ENCODE measurements around the gene ADAMTS2. TPM values are rescaled to one million over a fixed set of nuclear protein-coding genes. Genes with fewer than 3 reads are reported as not detected.

ADAMTS2 gene
- total and polyA plus RNA-seq, 2 donors (not counting 3 experiments of a cell fraction or from before 2014, with no cell fraction given) = not detected

DNA sequence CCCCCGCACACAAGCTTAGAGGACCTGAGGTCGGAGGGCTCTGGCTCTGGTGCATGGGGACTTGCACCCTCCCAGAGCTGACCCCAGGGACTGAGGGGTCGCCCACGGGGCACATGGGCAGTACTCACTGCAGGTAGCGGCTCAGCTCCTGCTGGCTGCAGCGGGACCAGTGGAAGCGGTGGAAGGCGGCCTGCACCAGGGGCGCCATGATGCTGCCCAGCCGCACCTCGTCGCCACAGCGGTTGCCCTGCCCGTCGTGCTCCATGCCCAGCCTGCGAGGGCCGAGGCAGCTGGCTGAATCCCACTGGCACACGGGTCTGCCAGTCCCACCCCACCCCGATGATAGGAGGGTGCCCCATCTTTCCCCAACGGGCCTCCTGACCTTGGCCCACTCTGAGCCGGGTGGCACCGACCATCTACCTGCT, 191.3 kb downstream of the ADAMTS2 start:
- POLR2A ChIA-PET = no interaction called here
- no TSS peak for BruUV-seq (replicated peaks)
- Histone ChIP-seq H3K4me3 (replicated peaks in 1 of 3; ENCODE audit: insufficient read depth in 1 of 3, low read depth in 1 of 3, low read length in 3 of 3) (no peak overlapping the region), H2AFZ (ENCODE audit: low read depth, low read length) (no peak overlapping the region), H3K9ac (replicated peaks; ENCODE audit: extremely low read depth, insufficient read depth, low read length) (no peak overlapping the region), H3K79me2 (ENCODE audit: control insufficient read depth, insufficient read depth, low read length) (no peaks in the 10 kb centered on the region), H3K4me1 (ENCODE audit: control insufficient read depth, extremely low read depth, insufficient read depth, low read length) (no peaks in the 10 kb centered on the region), H3K9me1 (replicated peaks; ENCODE audit: control insufficient read depth, extremely low read depth, insufficient read depth, low read length) (no peaks in the 10 kb centered on the region), H4K20me1 (replicated peaks; ENCODE audit: control insufficient read depth, extremely low read depth, insufficient read depth, low read length) (no peaks in the 10 kb centered on the region), H3K4me2 (ENCODE audit: insufficient read depth, low read length) (no peak overlapping the region), H3K27me3 (ENCODE audit: control insufficient read depth in 2 of 2, insufficient read depth in 2 of 2, low read length in 2 of 2) (no peaks in the 10 kb centered on the region), H3K27ac (ENCODE audit: insufficient read depth, low read depth, low read length) (no peak overlapping the region), H3K36me3 (ENCODE audit: control insufficient read depth in 2 of 2, extremely low read depth in 1 of 2, insufficient read depth in 2 of 2, low read length in 2 of 2) (no peaks in the 10 kb centered on the region), H3K9me3 (replicated peaks; ENCODE audit: control insufficient read depth, insufficient read depth, low read length) (peaks cover 3% of the 10 kb centered on the region)
- dilution Hi-C loops (cut with MboI; ENCODE audit: extremely low pct_ligation_motif_present, low sequenced_read_pairs) (no loop called here), intact Hi-C loops (cut with micrococcal nuclease) (no loop called here)
- TF ChIP-seq MYC (IDR thresholded peaks at IDR 0.05; ENCODE audit: low read depth, low read length) (no peak), GATA2 (IDR thresholded peaks at IDR 0.05; ENCODE audit: insufficient read depth, insufficient read length, low read depth, low read length) (no peak), FOS (IDR thresholded peaks at IDR 0.05; ENCODE audit: borderline replicate concordance, insufficient read depth, low read length) (no peak), EZH2 (IDR thresholded peaks at IDR 0.05; ENCODE audit: borderline replicate concordance, low read depth, low read length, severe bottlenecking) (no peak)
- CTCF ChIA-PET = no interaction called here
- DNase-seq (ENCODE audit: low read depth, low spot score) = no peak
- FAIRE-seq = no peak

DNA sequence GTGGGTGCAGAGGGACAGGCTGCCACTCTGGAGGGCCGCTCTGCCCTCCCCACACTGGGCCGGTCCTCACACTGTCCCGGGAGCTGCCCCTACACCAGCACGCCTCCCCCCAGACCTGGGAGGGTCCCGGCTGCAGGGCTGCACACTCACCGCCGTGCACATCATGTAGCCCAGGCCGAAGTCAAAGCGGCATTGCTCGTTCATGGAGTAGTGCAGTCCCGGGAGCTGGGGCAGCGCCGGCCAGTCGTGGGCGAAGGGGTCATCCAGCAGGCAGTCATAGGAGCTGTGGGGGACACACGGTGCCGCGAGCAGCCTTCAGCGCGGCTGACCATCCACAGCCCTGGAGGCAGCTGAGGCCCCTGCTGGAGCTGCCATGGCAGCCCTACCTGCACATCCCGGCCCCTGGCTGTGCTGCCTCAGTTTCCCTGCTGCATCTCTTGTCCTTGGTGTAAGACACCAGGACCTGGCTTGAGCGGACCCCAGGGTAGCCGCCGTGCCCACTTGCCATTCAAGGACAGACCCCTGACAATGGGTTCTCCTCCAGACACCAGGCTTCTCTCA, 191.8 kb downstream of the ADAMTS2 start:
- Histone ChIP-seq H4K20me1 (replicated peaks; ENCODE audit: control insufficient read depth, extremely low read depth, insufficient read depth, low read length) (no peaks in the 10 kb centered on the region), H3K27ac (ENCODE audit: insufficient read depth, low read depth, low read length) (no peak overlapping the region), H2AFZ (ENCODE audit: low read depth, low read length) (no peak overlapping the region), H3K4me3 (replicated peaks in 1 of 3; ENCODE audit: insufficient read depth in 1 of 3, low read depth in 1 of 3, low read length in 3 of 3) (no peak overlapping the region), H3K79me2 (ENCODE audit: control insufficient read depth, insufficient read depth, low read length) (no peaks in the 10 kb centered on the region), H3K9me1 (replicated peaks; ENCODE audit: control insufficient read depth, extremely low read depth, insufficient read depth, low read length) (no peaks in the 10 kb centered on the region), H3K9me3 (replicated peaks; ENCODE audit: control insufficient read depth, insufficient read depth, low read length) (no peaks in the 10 kb centered on the region), H3K4me2 (ENCODE audit: insufficient read depth, low read length) (no peak overlapping the region), H3K9ac (replicated peaks; ENCODE audit: extremely low read depth, insufficient read depth, low read length) (no peak overlapping the region), H3K27me3 (ENCODE audit: control insufficient read depth in 2 of 2, insufficient read depth in 2 of 2, low read length in 2 of 2) (no peaks in the 10 kb centered on the region), H3K36me3 (ENCODE audit: control insufficient read depth in 2 of 2, extremely low read depth in 1 of 2, insufficient read depth in 2 of 2, low read length in 2 of 2) (no peaks in the 10 kb centered on the region), H3K4me1 (ENCODE audit: control insufficient read depth, extremely low read depth, insufficient read depth, low read length) (no peaks in the 10 kb centered on the region)
- intact Hi-C loops (cut with micrococcal nuclease) = no loop called here
- CTCF ChIA-PET = no interaction called here
- POLR2A ChIA-PET = no interaction called here
- DNase-seq (ENCODE audit: low read depth, low spot score) (no peak), FAIRE-seq (no peak)
- TF ChIP-seq POLR2A (IDR thresholded peaks at IDR 0.05; ENCODE audit: low read depth, low read length) (no peak), POLR2AphosphoS5 (IDR thresholded peaks at IDR 0.05; ENCODE audit: insufficient read depth, low read depth, low read length) (no peak)
- TF ChIP-seq, protein P1, sequence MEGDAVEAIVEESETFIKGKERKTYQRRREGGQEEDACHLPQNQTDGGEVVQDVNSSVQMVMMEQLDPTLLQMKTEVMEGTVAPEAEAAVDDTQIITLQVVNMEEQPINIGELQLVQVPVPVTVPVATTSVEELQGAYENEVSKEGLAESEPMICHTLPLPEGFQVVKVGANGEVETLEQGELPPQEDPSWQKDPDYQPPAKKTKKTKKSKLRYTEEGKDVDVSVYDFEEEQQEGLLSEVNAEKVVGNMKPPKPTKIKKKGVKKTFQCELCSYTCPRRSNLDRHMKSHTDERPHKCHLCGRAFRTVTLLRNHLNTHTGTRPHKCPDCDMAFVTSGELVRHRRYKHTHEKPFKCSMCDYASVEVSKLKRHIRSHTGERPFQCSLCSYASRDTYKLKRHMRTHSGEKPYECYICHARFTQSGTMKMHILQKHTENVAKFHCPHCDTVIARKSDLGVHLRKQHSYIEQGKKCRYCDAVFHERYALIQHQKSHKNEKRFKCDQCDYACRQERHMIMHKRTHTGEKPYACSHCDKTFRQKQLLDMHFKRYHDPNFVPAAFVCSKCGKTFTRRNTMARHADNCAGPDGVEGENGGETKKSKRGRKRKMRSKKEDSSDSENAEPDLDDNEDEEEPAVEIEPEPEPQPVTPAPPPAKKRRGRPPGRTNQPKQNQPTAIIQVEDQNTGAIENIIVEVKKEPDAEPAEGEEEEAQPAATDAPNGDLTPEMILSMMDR (IDR thresholded peaks at IDR 0.05; ENCODE audit: extremely low read depth in 1 of 2, insufficient read depth in 1 of 2, low read depth in 1 of 2, low read length in 2 of 2) = no peak
- dilution Hi-C loops (cut with MboI; ENCODE audit: extremely low pct_ligation_motif_present, low sequenced_read_pairs) = no loop called here
- BruUV-seq (replicated peaks) = no TSS peak
